Hepatocyte (in vitro differentiated cells): ENCODE data around the gene TBXAS1.

ENCODE experiments used
- EZH2 ChIP-seq: fragments of 200-600 bp; sonication (generic); IDR thresholded peaks from 2 replicates; pipeline ENCODE4 v1.6.1; 2016; ENCODE audit warnings: antibody characterized with exemption, mild to moderate bottlenecking, borderline replicate concordance
- TF ChIP-seq, protein P1 (sequence below): fragments of 200-600 bp; sonication (generic); IDR thresholded peaks from 2 replicates; pipeline ENCODE4 v1.5.1; 2016; ENCODE audit warnings: antibody characterized with exemption, mild to moderate bottlenecking; ENCODE audit not compliant: poor library complexity

DNA sequence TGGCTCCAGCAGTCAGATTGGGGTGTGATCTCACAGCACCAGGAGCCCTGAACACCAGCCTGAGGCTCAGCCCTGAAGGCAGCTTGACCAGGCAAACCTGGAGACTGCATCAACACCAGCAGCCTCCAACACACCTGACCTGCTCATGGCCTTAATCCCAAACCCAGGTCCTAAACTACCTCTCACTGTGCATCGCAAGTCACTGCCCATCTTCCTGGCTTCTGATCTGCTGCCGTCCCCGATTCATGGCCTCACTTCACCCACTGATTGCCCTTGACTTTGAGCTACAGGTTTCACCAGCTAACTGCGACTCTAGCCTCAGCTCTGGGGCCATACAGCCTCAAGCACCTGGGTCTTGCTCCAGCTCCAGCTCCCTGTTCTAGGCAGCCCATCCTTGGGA lies 184.6 kb downstream of the TBXAS1 start:
- TF ChIP-seq, protein P1, sequence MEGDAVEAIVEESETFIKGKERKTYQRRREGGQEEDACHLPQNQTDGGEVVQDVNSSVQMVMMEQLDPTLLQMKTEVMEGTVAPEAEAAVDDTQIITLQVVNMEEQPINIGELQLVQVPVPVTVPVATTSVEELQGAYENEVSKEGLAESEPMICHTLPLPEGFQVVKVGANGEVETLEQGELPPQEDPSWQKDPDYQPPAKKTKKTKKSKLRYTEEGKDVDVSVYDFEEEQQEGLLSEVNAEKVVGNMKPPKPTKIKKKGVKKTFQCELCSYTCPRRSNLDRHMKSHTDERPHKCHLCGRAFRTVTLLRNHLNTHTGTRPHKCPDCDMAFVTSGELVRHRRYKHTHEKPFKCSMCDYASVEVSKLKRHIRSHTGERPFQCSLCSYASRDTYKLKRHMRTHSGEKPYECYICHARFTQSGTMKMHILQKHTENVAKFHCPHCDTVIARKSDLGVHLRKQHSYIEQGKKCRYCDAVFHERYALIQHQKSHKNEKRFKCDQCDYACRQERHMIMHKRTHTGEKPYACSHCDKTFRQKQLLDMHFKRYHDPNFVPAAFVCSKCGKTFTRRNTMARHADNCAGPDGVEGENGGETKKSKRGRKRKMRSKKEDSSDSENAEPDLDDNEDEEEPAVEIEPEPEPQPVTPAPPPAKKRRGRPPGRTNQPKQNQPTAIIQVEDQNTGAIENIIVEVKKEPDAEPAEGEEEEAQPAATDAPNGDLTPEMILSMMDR: no peak
- TF ChIP-seq EZH2: no peak
